ENCODE measurements around the gene DPYSL3.

The DPYSL3 gene

DNA sequence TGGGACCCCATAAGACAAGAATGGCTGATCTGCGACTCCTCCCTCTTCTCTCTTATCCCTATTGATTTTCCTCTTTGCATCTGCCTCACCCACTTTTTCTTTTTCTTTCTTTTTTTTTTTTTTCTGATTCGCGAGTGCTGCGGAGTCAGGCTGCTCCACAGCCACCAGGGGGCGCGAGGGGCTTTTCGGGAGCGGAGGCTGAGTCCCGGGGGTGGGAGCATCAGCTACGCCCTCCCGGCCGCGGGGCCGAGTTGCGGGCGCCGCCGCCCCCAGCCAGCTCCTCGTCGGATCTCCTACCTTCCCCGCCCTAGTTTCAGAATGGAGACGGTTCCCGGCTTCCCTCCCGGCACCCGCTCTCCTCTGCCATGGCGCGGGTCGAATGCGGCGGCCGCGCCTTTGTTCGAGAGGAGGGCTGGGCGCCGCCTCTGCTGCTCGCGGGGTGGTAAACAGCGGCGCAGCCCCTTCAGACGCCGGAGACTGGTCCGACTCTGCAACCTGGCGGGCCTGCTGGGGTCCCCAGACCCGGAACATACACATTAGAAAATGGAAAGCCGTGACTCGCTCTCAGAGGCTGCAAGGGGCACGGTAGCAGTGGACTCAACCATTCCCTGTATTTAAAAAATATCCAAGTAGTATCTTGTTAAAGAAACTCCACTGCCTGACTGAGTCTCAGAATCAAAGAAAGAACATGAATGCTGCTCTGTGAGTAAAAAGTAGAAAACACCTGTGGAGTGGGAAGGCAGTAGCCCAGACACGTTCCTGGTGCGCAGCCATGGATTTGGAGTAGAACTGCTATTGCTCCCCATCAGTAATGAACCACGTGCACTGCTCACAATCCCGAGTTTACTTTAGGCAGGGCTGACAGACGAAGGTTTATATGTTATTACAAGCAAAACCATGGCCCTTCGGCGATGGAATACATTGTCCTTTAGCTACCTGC lies 55.7 kb downstream of the DPYSL3 start:
- Histone ChIP-seq H3K27me3 (ENCODE audit: control insufficient read depth, insufficient read depth, low read length) (no peaks in the 10 kb centered on the region), H3K4me3 (ENCODE audit: low read depth, low read length) (peak overlapping the region; percentile 97), H3K9me3 (ENCODE audit: control insufficient read depth, insufficient read depth, low read length) (no peaks in the 10 kb centered on the region), H3K4me1 (ENCODE audit: control insufficient read depth, insufficient read depth, low read length) (peaks cover 47% of the 10 kb centered on the region), H3K36me3 (ENCODE audit: control insufficient read depth, insufficient read depth, low read length) (no peaks in the 10 kb centered on the region), H3K9ac (ENCODE audit: low read depth, low read length) (peak overlapping the region; percentile 64), H3K27ac (ENCODE audit: low read depth, low read length) (peak overlapping the region; percentile 97)

DNA sequence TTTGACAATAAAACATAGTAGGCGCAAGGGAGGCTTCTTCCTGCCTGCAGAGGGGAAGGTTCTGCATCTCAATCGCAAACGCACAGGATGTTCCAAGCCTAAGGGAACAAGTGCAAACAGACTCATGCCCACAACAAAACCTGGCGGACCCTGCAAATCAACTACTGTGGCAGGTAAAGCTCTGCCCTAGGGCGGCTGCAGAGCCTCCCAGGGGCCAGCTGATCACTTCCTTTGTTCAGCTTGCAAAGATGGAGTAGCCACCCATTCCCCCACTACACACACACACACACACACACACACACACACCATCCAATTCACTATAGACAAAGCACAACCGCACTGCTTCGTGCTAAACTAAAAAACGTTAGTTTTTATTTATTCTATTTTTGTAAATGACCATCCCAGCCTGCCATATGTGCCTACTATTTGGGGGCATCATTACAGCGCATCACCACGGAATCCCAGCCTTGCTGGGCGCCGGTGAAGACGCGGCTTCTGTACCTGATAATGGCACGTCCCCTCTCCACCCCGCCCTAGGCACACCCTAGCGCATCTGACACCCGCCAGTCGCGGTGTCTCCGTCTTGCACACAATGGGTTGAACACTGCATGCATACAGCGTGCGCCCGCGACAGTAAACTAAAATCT lies 57.6 kb downstream of the DPYSL3 start:
- peaks cover 63% of the 10 kb centered on the region for H3K4me1 ChIP-seq (ENCODE audit: control insufficient read depth, insufficient read depth, low read length)
- H3K27me3 ChIP-seq (ENCODE audit: control insufficient read depth, insufficient read depth, low read length), result no peaks in the 10 kb centered on the region
- H3K4me3 ChIP-seq (ENCODE audit: low read depth, low read length), result peak overlapping the region; percentile 97
- H3K9me3 ChIP-seq (ENCODE audit: control insufficient read depth, insufficient read depth, low read length), result no peaks in the 10 kb centered on the region
- peaks cover 1% of the 10 kb centered on the region for H3K36me3 ChIP-seq (ENCODE audit: control insufficient read depth, insufficient read depth, low read length)
- peak overlapping the region; percentile 97 for H3K27ac ChIP-seq (ENCODE audit: low read depth, low read length)
- peak overlapping the region; percentile 77 for H3K9ac ChIP-seq (ENCODE audit: low read depth, low read length)

DNA sequence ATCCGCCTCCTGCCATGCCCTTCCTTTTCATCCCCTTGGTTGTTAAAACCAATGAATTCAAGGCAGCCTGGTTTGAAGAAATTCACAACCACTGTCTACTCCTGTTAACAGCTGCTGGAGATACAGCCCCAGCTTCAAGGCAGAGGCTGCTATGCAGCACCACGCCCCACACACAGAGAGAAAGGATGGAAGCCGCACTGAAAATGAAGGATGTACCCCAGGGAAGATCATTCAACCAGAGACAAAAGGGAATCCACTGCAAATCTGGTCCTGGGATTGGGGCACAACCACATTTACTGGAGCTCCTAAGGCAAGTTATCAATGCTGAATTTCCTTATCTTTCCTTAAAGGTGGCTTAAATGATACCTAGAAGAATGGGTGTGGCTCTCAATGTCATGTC lies 58.7 kb downstream of the DPYSL3 start:
- H3K27ac ChIP-seq (ENCODE audit: low read depth, low read length), result peak overlapping the region; percentile 74

DNA sequence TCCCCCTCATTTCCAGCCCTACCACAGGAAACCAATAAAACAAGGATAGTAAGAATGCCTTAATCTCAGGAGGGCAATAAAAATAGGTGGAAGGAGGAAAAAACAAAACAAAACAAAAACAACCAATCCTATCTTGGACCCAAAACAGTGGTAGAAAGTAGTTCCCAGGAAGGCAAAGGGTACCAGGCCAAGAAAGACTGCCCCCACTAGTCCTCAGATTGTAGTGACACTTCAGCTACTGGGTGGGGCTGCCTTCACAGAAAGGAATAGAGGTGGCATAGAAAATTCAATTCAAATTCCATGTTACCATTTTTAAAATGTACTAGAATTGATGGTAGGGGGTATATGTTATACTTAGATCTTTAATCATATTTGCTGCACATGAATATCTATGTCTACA lies 59.3 kb downstream of the DPYSL3 start:
- Histone ChIP-seq H3K27ac (ENCODE audit: low read depth, low read length) (peak overlapping the region; percentile 25), H3K9ac (ENCODE audit: low read depth, low read length) (no peak overlapping the region), H3K27me3 (ENCODE audit: control insufficient read depth, insufficient read depth, low read length) (no peaks in the 10 kb centered on the region), H3K4me1 (ENCODE audit: control insufficient read depth, insufficient read depth, low read length) (peaks cover 71% of the 10 kb centered on the region), H3K36me3 (ENCODE audit: control insufficient read depth, insufficient read depth, low read length) (peaks cover 18% of the 10 kb centered on the region), H3K4me3 (ENCODE audit: low read depth, low read length) (peak overlapping the region; percentile 97), H3K9me3 (ENCODE audit: control insufficient read depth, insufficient read depth, low read length) (no peaks in the 10 kb centered on the region)

More for the DNA sequence above, 58.7 kb downstream of the DPYSL3 start:
- Histone ChIP-seq H3K9ac (ENCODE audit: low read depth, low read length) (no peak overlapping the region), H3K36me3 (ENCODE audit: control insufficient read depth, insufficient read depth, low read length) (peaks cover 12% of the 10 kb centered on the region), H3K4me1 (ENCODE audit: control insufficient read depth, insufficient read depth, low read length) (peaks cover 72% of the 10 kb centered on the region), H3K27me3 (ENCODE audit: control insufficient read depth, insufficient read depth, low read length) (no peaks in the 10 kb centered on the region), H3K9me3 (ENCODE audit: control insufficient read depth, insufficient read depth, low read length) (no peaks in the 10 kb centered on the region), H3K4me3 (ENCODE audit: low read depth, low read length) (peak overlapping the region; percentile 97)

DNA sequence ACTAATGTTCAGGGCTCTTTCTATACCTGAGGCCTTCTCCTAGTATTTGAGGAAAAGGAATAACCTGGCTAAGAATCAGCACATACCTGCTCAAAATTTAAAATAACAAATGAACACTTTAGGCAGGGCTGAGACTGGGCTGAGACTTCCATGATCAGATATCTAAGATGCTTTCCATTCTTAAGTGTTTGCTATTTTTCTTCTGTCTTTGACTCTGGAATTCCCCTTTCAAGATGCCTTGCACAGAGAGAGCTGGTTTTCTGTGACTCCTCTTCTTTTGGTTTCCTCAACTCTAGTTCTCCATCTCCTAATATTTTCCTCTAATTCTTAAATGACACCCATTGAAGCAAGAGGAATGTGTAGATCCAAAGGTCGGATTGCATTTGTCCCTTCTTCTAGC lies 61.1 kb downstream of the DPYSL3 start:
- Histone ChIP-seq H3K4me3 (ENCODE audit: low read depth, low read length) (peak overlapping the region; percentile 97; the same call in 1 of the 2 replicates), H3K9me3 (ENCODE audit: control insufficient read depth, insufficient read depth, low read length) (no peaks in the 10 kb centered on the region), H3K27ac (ENCODE audit: low read depth, low read length) (no peak overlapping the region), H3K4me1 (ENCODE audit: control insufficient read depth, insufficient read depth, low read length) (peaks cover 66% of the 10 kb centered on the region), H3K27me3 (ENCODE audit: control insufficient read depth, insufficient read depth, low read length) (no peaks in the 10 kb centered on the region), H3K36me3 (ENCODE audit: control insufficient read depth, insufficient read depth, low read length) (peaks cover 36% of the 10 kb centered on the region), H3K9ac (ENCODE audit: low read depth, low read length) (no peak overlapping the region)

DNA sequence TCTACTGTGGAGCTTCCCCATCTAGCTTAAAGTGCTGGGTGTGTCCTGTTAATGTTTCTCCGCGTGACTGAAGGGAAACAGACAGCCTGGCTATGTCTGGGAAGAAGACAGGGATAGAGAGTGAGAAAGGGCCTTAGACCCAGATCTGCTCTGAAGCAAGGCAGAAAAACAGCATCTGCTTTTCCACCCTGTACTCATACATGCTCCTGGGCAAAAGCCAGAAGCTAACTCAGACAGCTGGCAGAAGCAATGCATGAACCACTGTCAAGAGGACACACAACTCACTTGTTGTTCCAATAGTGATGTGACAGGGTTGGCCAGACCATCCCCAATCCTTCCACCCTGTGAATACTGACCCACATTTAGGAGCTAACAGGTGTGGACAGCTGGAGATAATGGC lies 63.3 kb downstream of the DPYSL3 start:
- no peaks in the 10 kb centered on the region for H3K9me3 ChIP-seq (ENCODE audit: control insufficient read depth, insufficient read depth, low read length)
- peaks cover 57% of the 10 kb centered on the region for H3K36me3 ChIP-seq (ENCODE audit: control insufficient read depth, insufficient read depth, low read length)
- no peak overlapping the region for H3K9ac ChIP-seq (ENCODE audit: low read depth, low read length)
- H3K27me3 ChIP-seq (ENCODE audit: control insufficient read depth, insufficient read depth, low read length), result no peaks in the 10 kb centered on the region
- H3K4me3 ChIP-seq (ENCODE audit: low read depth, low read length), result no peak overlapping the region
- peaks cover 66% of the 10 kb centered on the region for H3K4me1 ChIP-seq (ENCODE audit: control insufficient read depth, insufficient read depth, low read length)
- no peak overlapping the region for H3K27ac ChIP-seq (ENCODE audit: low read depth, low read length)

DNA sequence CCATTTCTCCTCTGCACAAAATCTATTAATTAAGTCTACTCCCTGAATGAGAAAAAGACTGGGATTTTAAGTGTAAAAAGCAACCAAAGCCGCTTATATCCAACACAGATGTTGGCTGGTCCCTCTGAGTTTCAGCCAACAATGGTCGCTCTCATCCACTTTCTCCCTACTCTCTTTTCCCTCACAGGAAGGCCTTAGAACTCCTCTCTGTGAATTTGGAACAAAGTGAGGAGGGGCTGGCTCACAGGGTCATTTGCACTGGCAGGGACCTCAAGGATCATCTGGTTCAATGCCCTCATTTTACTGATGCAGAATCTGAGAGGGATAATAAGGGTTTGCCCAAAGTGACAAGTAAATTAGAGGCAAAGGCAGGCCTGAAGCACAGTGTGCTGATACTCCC lies 64.0 kb downstream of the DPYSL3 start:
- H3K9ac ChIP-seq (ENCODE audit: low read depth, low read length), result no peak overlapping the region
- no peaks in the 10 kb centered on the region for H3K27me3 ChIP-seq (ENCODE audit: control insufficient read depth, insufficient read depth, low read length)
- H3K9me3 ChIP-seq (ENCODE audit: control insufficient read depth, insufficient read depth, low read length), result no peaks in the 10 kb centered on the region
- H3K4me3 ChIP-seq (ENCODE audit: low read depth, low read length), result no peak overlapping the region
- H3K36me3 ChIP-seq (ENCODE audit: control insufficient read depth, insufficient read depth, low read length), result peaks cover 63% of the 10 kb centered on the region
- H3K27ac ChIP-seq (ENCODE audit: low read depth, low read length), result no peak overlapping the region
- H3K4me1 ChIP-seq (ENCODE audit: control insufficient read depth, insufficient read depth, low read length), result peaks cover 66% of the 10 kb centered on the region

DNA sequence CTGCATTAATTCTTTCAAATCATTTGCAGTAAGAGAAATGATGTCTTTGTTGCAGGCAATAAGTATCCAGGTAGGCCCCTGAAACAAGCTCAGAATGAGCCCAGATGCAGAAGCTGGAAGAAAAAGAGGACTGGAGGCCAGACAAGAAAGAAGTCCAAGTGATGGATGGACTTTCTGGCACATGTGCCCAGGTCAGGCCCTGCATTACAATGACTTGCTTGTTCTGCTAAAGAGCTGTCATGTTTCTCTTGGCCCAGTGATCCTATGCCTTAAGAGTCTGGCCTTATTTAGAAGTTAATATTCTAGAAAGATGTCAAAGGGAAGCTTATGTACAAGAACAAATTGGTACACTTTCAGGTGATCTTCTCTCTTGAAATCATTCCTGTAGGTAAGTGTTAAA lies 64.8 kb downstream of the DPYSL3 start:
- Histone ChIP-seq H3K27me3 (ENCODE audit: control insufficient read depth, insufficient read depth, low read length) (no peaks in the 10 kb centered on the region), H3K36me3 (ENCODE audit: control insufficient read depth, insufficient read depth, low read length) (peaks cover 70% of the 10 kb centered on the region), H3K4me1 (ENCODE audit: control insufficient read depth, insufficient read depth, low read length) (peaks cover 58% of the 10 kb centered on the region), H3K9ac (ENCODE audit: low read depth, low read length) (no peak overlapping the region), H3K9me3 (ENCODE audit: control insufficient read depth, insufficient read depth, low read length) (no peaks in the 10 kb centered on the region), H3K4me3 (ENCODE audit: low read depth, low read length) (no peak overlapping the region), H3K27ac (ENCODE audit: low read depth, low read length) (no peak overlapping the region)

DNA sequence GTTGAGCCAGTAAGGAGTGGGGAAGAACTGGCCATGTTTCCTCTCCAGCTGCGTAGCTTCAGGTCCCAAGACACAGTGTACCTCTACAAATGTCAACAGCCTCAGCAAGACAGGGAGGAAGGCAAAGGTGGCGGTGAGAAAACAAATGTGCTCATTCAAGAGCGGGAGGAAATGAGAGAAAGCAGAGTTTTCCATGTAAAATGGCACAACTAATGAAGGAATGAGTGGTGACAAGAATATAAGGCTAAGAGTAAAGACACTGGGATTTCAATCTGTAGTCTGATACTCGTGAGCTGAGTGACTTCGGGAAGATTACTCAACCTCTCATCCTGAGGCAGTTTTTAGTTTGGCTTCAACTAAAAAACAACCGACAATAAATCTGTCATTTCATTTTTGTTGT lies 67.6 kb downstream of the DPYSL3 start:
- no peaks in the 10 kb centered on the region for H3K9me3 ChIP-seq (ENCODE audit: control insufficient read depth, insufficient read depth, low read length)
- no peak overlapping the region for H3K4me3 ChIP-seq (ENCODE audit: low read depth, low read length)
- H3K36me3 ChIP-seq (ENCODE audit: control insufficient read depth, insufficient read depth, low read length), result peaks cover 92% of the 10 kb centered on the region
- H3K27me3 ChIP-seq (ENCODE audit: control insufficient read depth, insufficient read depth, low read length), result no peaks in the 10 kb centered on the region
- H3K4me1 ChIP-seq (ENCODE audit: control insufficient read depth, insufficient read depth, low read length), result peaks cover 48% of the 10 kb centered on the region
- no peak overlapping the region for H3K9ac ChIP-seq (ENCODE audit: low read depth, low read length)
- no peak overlapping the region for H3K27ac ChIP-seq (ENCODE audit: low read depth, low read length)

DNA sequence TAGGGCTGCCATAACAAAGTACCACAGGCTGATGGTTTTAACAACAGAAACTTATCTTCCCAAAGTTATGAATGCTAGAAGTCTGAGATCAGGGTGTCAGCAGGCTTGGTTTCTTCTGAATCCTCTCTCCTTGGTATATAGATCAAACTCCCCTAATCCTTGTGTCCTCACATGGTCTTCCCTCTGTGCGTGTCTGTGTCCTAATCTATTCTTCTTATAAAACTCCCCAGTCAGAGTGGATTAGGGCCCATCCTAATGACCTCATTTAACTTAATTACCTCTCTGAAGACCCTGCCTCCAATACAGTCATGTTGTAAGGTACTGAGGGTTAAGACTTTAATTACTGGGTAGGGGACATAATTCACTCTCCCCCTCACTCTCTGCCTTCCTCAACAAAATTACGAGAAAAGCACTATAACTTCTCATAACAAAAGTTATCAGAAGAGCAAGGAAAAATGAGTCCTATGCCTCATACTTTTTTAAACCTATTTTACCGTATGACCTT lies 68.6 kb downstream of the DPYSL3 start:
- no peaks in the 10 kb centered on the region for H3K27me3 ChIP-seq (ENCODE audit: control insufficient read depth, insufficient read depth, low read length)
- no peak overlapping the region for H3K9ac ChIP-seq (ENCODE audit: low read depth, low read length)
- H3K4me1 ChIP-seq (ENCODE audit: control insufficient read depth, insufficient read depth, low read length), result peaks cover 48% of the 10 kb centered on the region
- H3K4me3 ChIP-seq (ENCODE audit: low read depth, low read length), result no peak overlapping the region
- H3K9me3 ChIP-seq (ENCODE audit: control insufficient read depth, insufficient read depth, low read length), result no peaks in the 10 kb centered on the region
- H3K36me3 ChIP-seq (ENCODE audit: control insufficient read depth, insufficient read depth, low read length), result peaks cover 88% of the 10 kb centered on the region
- H3K27ac ChIP-seq (ENCODE audit: low read depth, low read length), result peak overlapping the region; percentile 32

DNA sequence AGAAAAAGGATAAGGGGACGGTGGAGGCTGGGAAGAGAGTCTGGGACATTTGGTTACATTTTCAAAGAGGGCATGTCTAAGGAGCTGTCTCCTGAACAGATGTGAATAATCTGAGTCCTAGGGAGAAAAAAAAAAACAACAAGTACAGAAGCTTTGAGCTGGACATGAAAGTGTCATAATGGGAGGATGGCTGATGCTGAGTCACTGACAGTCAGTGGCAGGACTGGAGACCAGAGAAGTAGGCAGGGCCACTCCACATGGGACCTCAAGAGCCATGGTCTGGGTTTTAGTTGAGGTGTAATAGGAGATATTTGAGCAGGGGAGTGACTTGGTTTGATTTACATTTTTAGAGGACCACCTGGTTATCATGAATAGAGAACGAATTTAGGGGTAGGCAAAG lies 70.6 kb downstream of the DPYSL3 start:
- Histone ChIP-seq H3K9me3 (ENCODE audit: control insufficient read depth, insufficient read depth, low read length) (no peaks in the 10 kb centered on the region), H3K27ac (ENCODE audit: low read depth, low read length) (no peak overlapping the region), H3K4me3 (ENCODE audit: low read depth, low read length) (no peak overlapping the region), H3K4me1 (ENCODE audit: control insufficient read depth, insufficient read depth, low read length) (peaks cover 48% of the 10 kb centered on the region), H3K36me3 (ENCODE audit: control insufficient read depth, insufficient read depth, low read length) (peaks cover 86% of the 10 kb centered on the region), H3K27me3 (ENCODE audit: control insufficient read depth, insufficient read depth, low read length) (no peaks in the 10 kb centered on the region), H3K9ac (ENCODE audit: low read depth, low read length) (no peak overlapping the region)

All from HUES48 (cell line).